OCI-LY7 (cell line): ENCODE data around the gene ARHGAP26. TPM values are rescaled to one million over a fixed set of nuclear protein-coding genes. Genes with fewer than 3 reads are reported as not detected.

Source experiments
- BruUV-seq: library from RNA; stranded (reverse); fragments of 400-500 nt; replicated peaks from 2 replicates; lab custom pipeline; 2021; lab: Mats Ljungman, UMichigan
- CTCF ChIA-PET: fragments of 300-600 bp; sonication (Branson Sonifier 250); formaldehyde crosslinking; loops from one replicate; lab custom pipeline; 2022; ENCODE audit warnings: antibody characterized with exemption; ENCODE audit not compliant: unreplicated experiment; lab: Charles Lee
- POLR2A ChIA-PET: fragments of 300-600 bp; sonication (Branson Sonifier 250); formaldehyde crosslinking; loops from one replicate; lab custom pipeline; 2022; ENCODE audit warnings: antibody characterized with exemption; lab: Charles Lee
- DNase-seq: peaks from one replicate; pipeline ENCODE4 v3.0.0-alpha.2; 2015; ENCODE audit warnings: low spot score
- H2AFZ ChIP-seq: fragments of 200-600 bp; sonication (generic), shearing (Covaris generic); 2 replicates; pipeline ENCODE4 v1.6.1; 2014; ENCODE audit warnings: mild to moderate bottlenecking, antibody characterized with exemption, low read length, moderate library complexity
- H3K27ac ChIP-seq: fragments of 200-600 bp; sonication (generic); 2 replicates; pipeline ENCODE4 v1.5.1; 2014; ENCODE audit warnings: mixed run types, low read depth, mild to moderate bottlenecking, moderate library complexity, low read length, inconsistent platforms; ENCODE audit not compliant: poor library complexity, severe bottlenecking
- H3K36me3 ChIP-seq: fragments of 200-600 bp; sonication (generic); 2 replicates; pipeline ENCODE4 v1.6.1; 2014; ENCODE audit warnings: mild to moderate bottlenecking, antibody characterized with exemption, low read length, moderate library complexity, mixed read lengths; ENCODE audit not compliant: insufficient read depth
- H3K4me1 ChIP-seq: fragments of 200-600 bp; sonication (generic); 2 replicates; pipeline ENCODE4 v1.5.1; 2014; ENCODE audit warnings: mild to moderate bottlenecking, low read length; ENCODE audit not compliant: insufficient read depth, poor library complexity, severe bottlenecking
- H3K4me2 ChIP-seq: fragments of 200-600 bp; sonication (generic); 2 replicates; pipeline ENCODE4 v1.6.1; 2014; ENCODE audit warnings: mild to moderate bottlenecking, low read length
- H3K4me3 ChIP-seq: fragments of 200-600 bp; sonication (generic); 2 replicates; pipeline ENCODE4 v1.5.1; 2014; ENCODE audit warnings: mild to moderate bottlenecking, low read depth, low read length; ENCODE audit not compliant: poor library complexity, severe bottlenecking
- H3K79me2 ChIP-seq: fragments of 200-600 bp; sonication (generic); 2 replicates; pipeline ENCODE4 v1.6.1; 2016; ENCODE audit warnings: low read depth, mild to moderate bottlenecking, low read length, moderate library complexity, mixed read lengths; ENCODE audit not compliant: insufficient read depth
- H3K9me2 ChIP-seq: fragments of 200-600 bp; sonication (generic); 2 replicates; pipeline ENCODE4 v1.6.1; 2016; ENCODE audit warnings: mild to moderate bottlenecking, low read length, mixed read lengths; ENCODE audit not compliant: insufficient read depth
- H3K9me3 ChIP-seq: fragments of 200-600 bp; sonication (generic); 2 replicates; pipeline ENCODE4 v1.6.1; 2014; ENCODE audit warnings: mild to moderate bottlenecking, mixed run types, low read length, mixed read lengths
- H4K20me1 ChIP-seq: fragments of 200-600 bp; sonication (generic); 2 replicates; pipeline ENCODE4 v1.6.1; 2014; ENCODE audit warnings: mild to moderate bottlenecking, antibody characterized with exemption, low read length, moderate library complexity, mixed read lengths; ENCODE audit not compliant: insufficient read depth
- CTCF ChIP-seq: fragments of 200-600 bp; sonication (generic); conservative IDR thresholded peaks from 2 replicates; pipeline ENCODE4 v1.5.1; 2014; ENCODE audit warnings: mild to moderate bottlenecking, antibody characterized with exemption, low read length, moderate library complexity, mixed read lengths
- EZH2phosphoT487 ChIP-seq: fragments of 200-600 bp; sonication (generic); IDR thresholded peaks from 2 replicates; pipeline ENCODE4 v1.6.1; 2018; ENCODE audit warnings: low read depth, borderline replicate concordance, mild to moderate bottlenecking, mixed run types, antibody characterized with exemption, low read length, moderate library complexity, mixed read lengths
- intact Hi-C: fragments of 100-400 bp; cut with micrococcal nuclease; formaldehyde crosslinking; loops from one replicate; pipeline ENCODE4 v1.10.0; 2022; ENCODE audit not compliant: unreplicated experiment
- total RNA-seq, 2 experiments: library from RNA; depleted of rRNA in 1 of 2; stranded (reverse); fragments of >200 nt in 1 of 2; shearing (Covaris generic) in 1 of 2; gene quantifications; 2 replicates each; pipeline ENCODE4 v1.2.3, GENCODE V29; 2014 to 2022

Gene ARHGAP26
- total RNA-seq, 2 experiments from 2014 or later = 7.0 to 19.1 TPM

- no TSS peak for BruUV-seq
- no peaks in the 10 kb centered on the region for H3K36me3 ChIP-seq
- POLR2A ChIA-PET = interaction anchor here (0.5 to 1.1 kb wide), 2 partner anchors 46 to 529 kb away, joined by 3 to 5 read pairs; no protein-coding TSS in a partner anchor
- H3K27ac ChIP-seq = no peak overlapping the region
- no peaks in the 10 kb centered on the region for H3K9me3 ChIP-seq
- intact Hi-C loops = no loop called here
- no peak overlapping the region for H2AFZ ChIP-seq
- CTCF ChIA-PET = no interaction called here
- H3K79me2 ChIP-seq = no peaks in the 10 kb centered on the region
- H3K4me1 ChIP-seq = no peaks in the 10 kb centered on the region
- H3K4me2 ChIP-seq = no peak overlapping the region
- H3K4me3 ChIP-seq = no peak overlapping the region
- TF ChIP-seq CTCF (no peak), EZH2phosphoT487 (no peak)
- DNase-seq = no peak
- no peaks in the 10 kb centered on the region for H3K9me2 ChIP-seq
- H4K20me1 ChIP-seq = no peaks in the 10 kb centered on the region
Observed at GRCh38 chr5:142906863-142907671, 136.9 kb downstream of the ARHGAP26 start.

- intact Hi-C loops = no loop called here
- CTCF ChIA-PET = no interaction called here
- no peaks in the 10 kb centered on the region for H3K79me2 ChIP-seq
- DNase-seq = no peak
- H3K9me3 ChIP-seq = no peaks in the 10 kb centered on the region
- no peak overlapping the region for H3K4me2 ChIP-seq
- H3K9me2 ChIP-seq = no peaks in the 10 kb centered on the region
- H4K20me1 ChIP-seq = no peaks in the 10 kb centered on the region
- H3K36me3 ChIP-seq = no peaks in the 10 kb centered on the region
- no peak overlapping the region for H3K4me3 ChIP-seq
- POLR2A ChIA-PET = no interaction called here
- H3K4me1 ChIP-seq = no peaks in the 10 kb centered on the region
- H3K27ac ChIP-seq = no peak overlapping the region
- H2AFZ ChIP-seq = no peak overlapping the region
- BruUV-seq = no TSS peak
- no peak for TF ChIP-seq EZH2phosphoT487
- no peak for TF ChIP-seq CTCF
Observed at GRCh38 chr5:142908659-142909058, 138.5 kb downstream of the ARHGAP26 start.

- no TSS peak for BruUV-seq
- CTCF ChIA-PET = no interaction called here
- H3K36me3 ChIP-seq = no peaks in the 10 kb centered on the region
Observed at GRCh38 chr5:142910128-142910527, 140.0 kb downstream of the ARHGAP26 start.

More at GRCh38 chr5:142910128-142910527, 140.0 kb downstream of the ARHGAP26 start:
- Histone ChIP-seq H3K9me3 (no peaks in the 10 kb centered on the region), H3K79me2 (no peaks in the 10 kb centered on the region), H2AFZ (no peak overlapping the region), H3K4me3 (no peak overlapping the region), H3K4me1 (no peaks in the 10 kb centered on the region), H3K27ac (no peak overlapping the region), H4K20me1 (no peaks in the 10 kb centered on the region), H3K9me2 (no peaks in the 10 kb centered on the region), H3K4me2 (no peak overlapping the region)
- POLR2A ChIA-PET = interaction anchor here (0.9 to 1.0 kb wide), 2 partner anchors 11 to 16 kb away, joined by 3 read pairs; no protein-coding TSS in a partner anchor
- TF ChIP-seq CTCF (no peak), EZH2phosphoT487 (no peak)
- DNase-seq = no peak
- intact Hi-C loops = no loop called here
